ENCODE results near the gene RBP4.

DNA sequence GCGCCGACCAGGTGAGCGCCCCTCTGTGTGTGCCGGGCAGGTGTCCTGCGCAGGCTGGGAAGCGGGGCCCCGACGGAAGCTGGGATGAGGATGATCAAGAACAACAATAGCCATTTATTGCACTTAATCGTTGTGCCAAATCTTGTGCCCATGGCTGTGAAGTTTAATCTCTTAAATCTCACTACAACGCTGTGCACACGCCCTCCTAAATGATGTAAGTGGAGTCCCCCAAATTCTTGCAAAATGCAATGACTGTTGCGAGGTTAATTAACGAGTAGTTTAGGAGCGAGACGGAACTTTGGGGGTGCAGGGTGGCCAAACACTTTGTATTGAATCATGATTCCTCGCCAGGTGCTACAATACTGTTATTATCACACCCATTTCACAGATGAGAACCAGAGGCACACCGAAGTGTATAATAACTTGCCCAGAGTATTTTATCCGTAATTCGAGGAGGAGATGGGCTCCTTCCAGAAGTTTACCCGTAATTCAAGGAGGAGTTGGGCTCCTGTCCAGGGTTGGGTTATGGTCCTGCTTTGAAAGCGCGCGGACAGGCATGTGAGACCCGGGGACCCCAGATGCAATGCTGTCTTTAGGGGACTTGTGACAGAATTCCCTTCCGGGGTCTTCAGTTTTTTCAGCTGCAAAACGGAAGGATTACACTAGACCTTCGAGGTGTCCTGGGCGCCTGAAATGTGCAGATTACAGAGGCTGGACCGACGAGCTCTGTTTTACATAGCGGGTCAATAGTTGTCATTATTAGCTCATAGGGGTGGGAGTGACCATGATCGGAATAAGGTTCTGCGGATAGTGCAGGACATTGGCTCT lies 33.5 kb downstream of the RBP4 start:
- TF ChIP-seq CTCF (IDR thresholded peaks at IDR 0.05) = no peak
- TF ChIP-seq ZNF281 (CRISPR knock-in tag; IDR thresholded peaks at IDR 0.05) = no peak
- TF ChIP-seq NFE2L1 (CRISPR knock-in tag; IDR thresholded peaks at IDR 0.05) = no peak
- TF ChIP-seq, protein P1, sequence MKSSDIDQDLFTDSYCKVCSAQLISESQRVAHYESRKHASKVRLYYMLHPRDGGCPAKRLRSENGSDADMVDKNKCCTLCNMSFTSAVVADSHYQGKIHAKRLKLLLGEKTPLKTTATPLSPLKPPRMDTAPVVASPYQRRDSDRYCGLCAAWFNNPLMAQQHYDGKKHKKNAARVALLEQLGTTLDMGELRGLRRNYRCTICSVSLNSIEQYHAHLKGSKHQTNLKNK (CRISPR knock-in tag; IDR thresholded peaks at IDR 0.05) = no peak
- no peak for TF ChIP-seq MAX (CRISPR knock-in tag; IDR thresholded peaks at IDR 0.05)
- TF ChIP-seq ZBTB21 (CRISPR knock-in tag; IDR thresholded peaks at IDR 0.05; ENCODE audit: borderline replicate concordance) = no peak
- TF ChIP-seq CREM (CRISPR knock-in tag; IDR thresholded peaks at IDR 0.05) = no peak
- no peak for TF ChIP-seq ATF3 (CRISPR knock-in tag; conservative IDR thresholded peaks at IDR 0.05)
- TF ChIP-seq NFYB (CRISPR knock-in tag; conservative IDR thresholded peaks at IDR 0.05; ENCODE audit: low read depth) = no peak
